ENCODE results near the gene VDAC2. TPM values are rescaled to one million over a fixed set of nuclear protein-coding genes. Genes with fewer than 3 reads are reported as not detected.

Gene VDAC2
- total RNA-seq, 1 donor from 2014 or later = 493 TPM

DNA sequence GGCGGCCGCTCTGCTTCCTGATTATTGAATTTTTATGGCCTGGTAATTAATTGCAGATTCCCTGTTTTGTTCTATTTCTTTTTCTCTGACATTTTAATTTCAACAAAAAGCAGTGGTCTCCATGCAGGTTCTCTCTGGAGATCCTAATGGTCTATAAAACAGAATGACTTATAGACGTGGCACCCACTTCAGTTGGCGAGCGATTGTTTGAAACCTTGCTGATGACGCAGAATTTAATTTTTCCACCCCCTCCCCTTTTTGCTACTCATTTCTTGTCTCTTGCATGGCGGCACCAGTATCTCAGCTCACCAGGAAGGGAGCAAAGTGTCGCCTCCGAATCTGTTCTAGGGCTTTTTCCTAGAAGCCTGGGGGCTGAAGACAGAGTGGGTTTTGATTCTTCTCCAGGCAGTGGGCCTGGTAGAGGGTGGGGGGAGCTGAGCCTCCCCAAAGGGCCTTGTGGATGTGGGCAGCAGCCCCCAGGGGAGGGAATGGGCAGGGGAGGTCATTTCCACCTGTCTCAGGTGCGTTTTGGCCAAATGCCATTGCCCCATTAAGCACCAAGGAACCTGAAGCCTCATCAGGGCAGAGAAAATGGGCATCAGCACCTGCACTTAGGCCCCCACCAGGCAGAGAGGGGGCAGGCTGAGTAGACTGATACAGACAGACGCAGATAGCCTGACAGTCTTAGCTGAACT is 28.6 kb downstream of the VDAC2 start:
- no peak for ATAC-seq

DNA sequence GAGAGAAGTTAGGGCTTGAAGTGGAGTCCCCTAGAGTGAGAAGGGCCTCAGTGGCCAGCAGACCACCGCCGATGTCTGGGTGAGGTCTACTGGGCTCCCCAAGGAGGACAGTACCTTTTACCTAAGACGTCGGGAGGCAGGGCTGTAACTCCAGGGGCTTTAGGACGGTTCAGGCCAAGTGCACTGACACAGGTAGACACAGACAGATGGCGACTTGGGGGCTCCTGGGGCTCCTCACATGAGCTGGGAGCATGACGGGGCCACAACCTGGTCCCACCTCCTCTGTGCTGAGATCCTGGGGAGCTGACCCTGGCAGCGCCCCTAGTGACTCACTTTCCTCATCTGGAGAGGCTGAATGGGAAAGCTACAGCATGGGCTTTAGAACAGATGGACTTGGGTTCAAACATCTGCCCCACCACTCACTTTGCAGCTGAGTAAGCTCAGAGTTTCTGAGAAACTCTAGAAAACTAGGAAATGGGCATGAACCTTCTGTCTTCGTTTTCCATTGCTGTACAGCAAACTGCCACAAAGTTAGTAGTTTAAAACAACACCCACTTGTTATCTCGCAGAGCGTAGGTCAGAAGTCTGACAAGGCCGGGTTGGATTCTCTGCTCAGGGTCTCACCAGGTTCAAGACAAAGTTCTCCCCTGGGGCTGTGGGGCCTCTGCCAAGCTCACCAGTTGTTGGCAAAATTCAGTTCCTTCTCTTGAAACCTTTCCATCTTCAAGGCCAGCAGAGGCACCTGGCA is 29.9 kb downstream of the VDAC2 start:
- ATAC-seq = no peak
- intact Hi-C loops (cut with micrococcal nuclease) = no loop called here
- DNase-seq = no peak

More for the DNA sequence above, 28.6 kb downstream of the VDAC2 start:
- DNase-seq = no peak
- intact Hi-C loops (cut with micrococcal nuclease) = loop anchor here (10.0 kb wide), 1 partner anchor 974 kb away; no protein-coding TSS in a partner anchor

DNA sequence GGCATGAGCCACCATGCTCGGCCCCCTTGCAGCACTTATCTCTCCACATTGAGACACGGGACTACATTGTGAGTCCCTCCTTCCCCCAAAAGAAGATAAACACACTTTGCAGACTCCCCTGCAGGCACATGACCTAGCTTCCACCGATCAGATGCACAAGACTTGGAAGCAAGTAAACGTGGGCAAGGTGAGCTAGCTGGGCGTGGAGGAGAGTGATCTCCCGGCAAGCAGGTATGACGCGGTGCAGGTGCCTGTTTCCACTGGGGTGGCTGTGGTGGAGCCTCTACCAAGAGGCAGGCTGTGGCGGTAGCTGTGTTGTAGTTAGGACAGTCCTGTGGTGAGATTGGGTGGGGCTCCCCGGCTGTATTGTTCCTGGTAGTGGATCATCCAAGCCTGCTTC is 32.8 kb downstream of the VDAC2 start:
- ATAC-seq = no peak
- DNase-seq = no peak
- intact Hi-C loops (cut with micrococcal nuclease) = no loop called here

DNA sequence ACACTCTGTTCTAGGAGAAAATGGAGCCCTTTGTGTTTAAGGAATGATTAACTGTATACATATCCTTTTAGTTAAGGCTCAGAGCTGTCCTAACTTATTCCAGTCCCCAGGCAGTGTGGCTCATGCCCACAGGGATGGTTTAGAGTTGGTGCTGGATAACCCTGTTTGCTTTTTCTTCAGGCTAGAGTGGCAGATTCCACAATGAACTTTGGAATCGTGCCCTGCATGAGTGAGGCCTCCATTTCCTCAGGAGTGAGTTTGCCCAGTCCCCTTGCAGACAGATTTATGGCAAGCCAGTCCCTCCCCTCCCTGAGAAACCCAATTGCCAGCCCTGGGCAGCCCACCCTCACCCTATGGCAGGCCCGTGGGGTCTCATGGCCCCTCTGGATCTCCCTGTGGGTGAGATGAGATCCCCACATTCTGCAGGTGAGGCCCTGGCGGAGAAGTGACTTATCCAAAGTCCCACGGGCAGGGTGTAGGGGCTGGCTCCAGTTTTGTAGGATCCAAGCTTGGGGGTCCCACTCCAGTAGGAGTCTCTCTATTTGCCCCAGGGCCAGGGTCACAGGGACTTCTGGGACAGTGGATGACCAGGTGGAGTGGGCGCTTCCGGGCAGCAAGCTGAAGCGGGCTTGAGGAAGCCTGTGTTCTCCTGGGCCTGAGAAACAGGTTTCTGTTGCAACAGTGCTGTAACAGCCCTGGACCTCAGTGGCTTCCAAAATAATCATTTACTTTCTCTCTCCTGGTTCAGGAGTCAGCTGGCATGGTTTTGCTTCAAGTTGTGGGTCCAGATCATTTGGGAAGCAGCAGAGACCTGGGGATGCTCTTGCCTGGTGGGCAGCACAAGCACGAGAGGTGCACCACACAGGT is 34.1 kb downstream of the VDAC2 start:
- intact Hi-C loops (cut with micrococcal nuclease) = no loop called here
- DNase-seq = no peak
- ATAC-seq = no peak

DNA sequence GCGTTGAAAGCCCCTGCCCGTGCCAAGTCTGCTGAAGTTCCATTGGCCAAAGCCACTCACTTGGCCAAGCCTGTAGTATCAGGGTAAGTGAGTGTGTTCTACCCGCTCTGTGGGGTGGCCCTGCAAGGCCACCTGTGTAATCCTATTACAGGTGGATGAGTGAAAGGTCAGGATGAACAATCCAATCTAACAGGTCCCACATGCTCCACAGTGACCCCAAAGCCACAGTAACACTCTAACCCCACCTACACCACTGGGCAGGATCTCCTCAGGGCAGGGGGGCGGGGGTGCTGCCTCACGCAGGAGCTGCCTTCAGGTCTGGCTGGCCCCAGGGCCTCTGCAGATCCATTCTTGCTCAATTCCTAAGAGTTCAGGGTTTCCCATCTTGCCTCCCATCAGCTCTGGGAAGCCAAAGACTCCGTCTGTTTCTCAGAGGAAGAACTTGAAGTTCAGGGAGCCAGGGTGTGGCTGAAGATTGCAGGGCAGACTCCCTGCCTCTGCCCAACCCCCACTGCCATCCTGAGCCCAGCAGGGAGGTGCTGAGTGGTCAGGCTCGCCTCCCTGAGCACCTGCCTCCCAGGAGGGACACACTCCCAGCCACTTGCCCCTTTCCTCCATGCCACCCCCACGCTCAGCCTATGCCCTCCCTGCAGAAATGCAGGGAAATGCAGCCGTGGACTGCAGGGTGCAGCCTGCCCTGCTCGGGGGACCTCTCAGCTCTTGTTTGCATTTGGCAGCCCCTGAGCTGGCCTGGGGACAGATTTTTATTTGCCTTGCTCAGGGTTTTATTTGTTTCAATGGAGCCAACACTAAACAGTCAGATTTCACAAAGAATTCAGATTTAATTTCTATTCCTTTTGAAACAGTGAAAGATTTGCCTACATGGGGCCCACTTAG is 35.0 kb downstream of the VDAC2 start:
- ATAC-seq (no peak), DNase-seq (no peak)
- intact Hi-C loops (cut with micrococcal nuclease) = no loop called here

DNA sequence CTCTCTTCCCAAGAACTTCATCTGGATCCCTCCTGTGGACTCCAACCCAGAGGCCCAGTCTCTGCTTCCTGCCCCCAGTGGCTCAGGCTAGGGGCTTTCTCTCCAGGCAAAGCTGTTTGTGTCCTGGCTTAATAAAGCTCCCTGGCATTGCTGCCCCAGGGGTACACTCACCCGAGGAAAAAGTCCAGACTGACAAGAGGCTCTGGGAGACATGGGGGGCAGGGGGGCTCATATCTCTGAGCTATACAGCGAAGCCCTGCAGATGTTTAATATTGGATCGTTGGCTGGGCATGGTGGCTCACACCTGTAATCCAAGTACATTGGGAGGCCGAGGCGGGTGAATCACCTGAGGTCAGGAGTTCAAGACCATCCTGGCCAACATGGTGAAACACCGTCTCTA is 35.9 kb downstream of the VDAC2 start:
- no peak for DNase-seq
- ATAC-seq = no peak
- intact Hi-C loops (cut with micrococcal nuclease) = no loop called here

DNA sequence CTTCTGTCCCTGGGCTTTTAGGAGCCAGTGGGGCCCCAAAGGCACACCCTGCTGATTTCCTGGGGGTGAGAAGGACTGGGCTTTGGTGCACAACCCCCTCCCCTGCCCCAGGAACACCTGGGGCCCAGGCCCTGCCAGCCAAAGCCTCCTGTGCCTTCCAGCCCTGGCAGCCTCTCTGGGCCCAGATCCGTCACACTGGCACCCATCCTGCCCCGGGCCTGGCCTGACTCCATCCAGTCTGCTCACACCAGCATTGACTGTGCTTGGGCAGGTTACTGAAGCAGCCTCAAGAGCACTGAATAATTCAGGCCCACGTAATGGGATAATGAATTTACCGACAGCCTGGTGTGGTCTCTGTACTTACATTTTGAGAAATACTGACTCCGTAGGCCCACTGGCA is 37.2 kb downstream of the VDAC2 start:
- ATAC-seq (peak; percentile 73), DNase-seq (peak; percentile 51)
- intact Hi-C loops (cut with micrococcal nuclease) = no loop called here

DNA sequence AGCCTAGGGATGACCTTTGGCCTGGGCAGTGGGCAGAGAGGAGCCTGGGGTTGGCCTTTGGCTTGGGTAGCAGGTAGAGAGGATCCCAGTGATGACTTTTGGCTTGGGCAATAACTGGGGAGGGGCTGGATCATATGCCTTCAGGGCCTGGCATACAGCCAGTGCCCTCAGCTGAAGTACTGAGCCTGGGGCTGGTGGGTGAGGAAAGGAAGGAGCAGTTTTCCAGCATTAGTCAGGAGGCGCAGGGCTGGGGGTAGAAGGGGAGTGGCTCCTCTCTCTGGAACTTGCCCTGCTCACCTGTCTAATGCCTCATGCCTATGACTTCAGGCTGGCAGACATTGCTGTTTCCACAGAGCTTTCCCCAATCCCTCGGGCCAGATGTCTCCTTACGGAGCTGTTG is 40.3 kb downstream of the VDAC2 start:
- ATAC-seq (no peak), DNase-seq (no peak)
- intact Hi-C loops (cut with micrococcal nuclease) = no loop called here

DNA sequence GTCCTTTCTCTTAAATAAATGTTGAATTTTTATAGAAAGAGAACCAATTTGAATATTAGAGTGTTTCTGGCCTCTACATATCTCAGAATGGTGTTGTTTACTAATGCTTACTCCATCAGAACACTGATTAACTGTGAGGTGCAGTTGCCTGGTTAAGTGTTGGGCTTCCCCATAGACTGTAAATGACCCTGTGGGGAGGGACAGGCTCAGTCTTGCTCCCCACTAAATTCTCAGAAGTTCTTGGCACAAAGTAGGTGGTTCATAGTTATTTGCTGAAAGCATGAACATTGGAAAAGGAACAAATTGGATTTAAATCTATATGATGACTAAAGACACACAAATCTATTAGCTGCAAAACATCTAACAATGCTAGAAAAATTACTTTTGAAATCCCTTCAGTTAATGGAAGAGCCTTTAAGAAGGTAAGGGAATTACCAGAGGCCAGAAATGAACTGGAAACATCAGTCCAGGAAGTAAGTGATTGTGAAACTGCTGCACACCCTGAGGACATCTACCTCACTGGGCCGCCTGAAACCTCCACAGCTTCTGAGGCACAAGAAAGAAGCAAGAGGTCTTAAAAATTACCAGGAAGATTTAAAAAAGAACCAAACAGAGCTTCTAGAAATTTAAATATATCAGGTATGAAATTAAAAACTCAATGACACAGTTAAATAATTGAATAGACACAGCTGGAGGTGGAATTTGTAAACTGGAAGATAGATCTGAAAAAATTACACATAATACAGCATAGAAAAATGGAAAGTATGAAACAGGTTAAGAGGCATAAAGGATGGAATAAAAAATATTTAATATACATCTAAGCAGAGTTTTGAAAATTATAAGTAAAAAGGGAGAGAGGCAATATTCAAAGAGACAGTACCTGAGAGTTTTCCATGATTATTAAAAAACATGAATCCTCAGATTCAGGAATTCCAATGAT is 43.0 kb downstream of the VDAC2 start:
- intact Hi-C loops (cut with micrococcal nuclease) = no loop called here
- ATAC-seq (no peak), DNase-seq (no peak)

DNA sequence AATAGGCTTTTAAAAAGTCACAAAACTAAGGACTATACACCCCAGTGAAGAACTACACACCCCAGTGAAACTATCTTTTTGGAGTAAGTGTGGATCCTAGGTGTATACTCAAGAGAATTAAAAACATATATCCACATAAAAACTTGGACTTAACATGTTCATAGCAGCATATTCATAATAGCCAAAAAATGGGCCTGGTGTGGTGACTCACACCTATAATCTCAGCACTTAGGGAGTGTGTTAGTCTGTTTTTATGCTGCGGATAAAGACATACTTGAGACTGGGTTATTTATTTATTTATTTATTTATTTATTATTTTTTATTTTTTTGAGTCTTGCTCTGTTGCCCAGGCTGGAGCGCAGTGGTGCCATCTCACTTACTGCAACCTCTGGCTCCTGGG is 44.1 kb downstream of the VDAC2 start:
- ATAC-seq = no peak
- intact Hi-C loops (cut with micrococcal nuclease) = no loop called here
- no peak for DNase-seq

DNA sequence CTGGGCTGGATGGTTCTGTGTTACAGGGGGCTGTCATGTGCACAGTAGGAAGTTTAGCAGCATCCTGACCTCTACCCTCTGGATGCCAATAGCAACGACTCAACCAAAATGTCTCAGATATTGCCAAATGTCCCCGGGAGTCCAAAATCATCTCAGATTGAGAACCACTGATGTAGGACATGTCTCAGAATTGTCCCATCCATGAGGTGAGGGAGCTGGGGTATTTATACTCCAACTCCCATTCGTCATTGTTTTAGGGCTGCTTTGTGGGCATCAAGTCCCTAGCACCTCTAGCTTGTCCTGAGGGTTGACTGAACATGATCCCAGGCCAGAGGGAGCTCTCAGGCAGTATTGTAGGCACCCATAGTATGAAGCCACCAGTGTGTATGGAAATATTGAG is 50.4 kb downstream of the VDAC2 start:
- intact Hi-C loops (cut with micrococcal nuclease) = no loop called here
- DNase-seq (no peak), ATAC-seq (no peak)

DNA sequence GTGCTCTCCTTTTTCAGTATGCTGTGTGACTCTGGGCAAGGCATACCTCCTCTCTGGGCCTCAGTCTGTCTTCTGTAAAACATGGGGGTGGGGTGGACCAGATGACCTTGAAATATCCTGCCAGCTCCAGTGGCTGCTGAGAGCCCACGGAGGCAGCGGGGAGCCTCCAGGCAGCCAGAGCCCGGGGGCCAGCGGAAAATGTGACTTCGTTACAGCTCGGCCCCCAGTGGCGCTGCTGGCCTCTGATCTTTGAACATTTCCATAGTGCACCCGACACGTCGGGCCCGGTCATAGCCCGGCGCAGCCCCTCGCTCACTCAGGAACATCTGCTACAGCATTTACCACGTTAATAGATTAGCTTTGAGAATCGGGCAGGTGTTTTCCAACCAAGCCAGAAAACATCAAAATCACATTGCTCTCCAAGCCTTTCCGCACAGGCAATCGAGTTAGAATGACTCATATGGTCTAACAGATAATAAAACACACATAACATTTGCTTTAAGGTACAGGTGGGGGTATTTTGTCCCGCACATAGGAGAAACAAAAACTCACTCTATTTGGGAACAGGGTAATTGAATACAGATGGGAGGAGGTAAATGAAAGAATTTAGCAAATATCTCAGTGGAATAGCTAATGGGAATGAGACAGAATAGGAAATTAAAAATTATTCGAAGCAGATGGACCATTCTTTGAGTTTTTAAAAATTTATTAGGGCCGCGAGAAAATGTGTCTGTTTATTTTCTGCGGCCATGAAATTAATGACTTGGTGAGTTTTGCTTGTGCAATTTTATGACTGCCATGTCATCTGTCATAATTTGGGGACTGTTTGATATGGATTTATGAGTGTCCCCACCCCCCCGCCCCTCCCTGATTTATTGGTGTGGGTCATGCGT is 51.5 kb downstream of the VDAC2 start:
- DNase-seq (no peak), ATAC-seq (no peak)
- intact Hi-C loops (cut with micrococcal nuclease) = no loop called here

DNA sequence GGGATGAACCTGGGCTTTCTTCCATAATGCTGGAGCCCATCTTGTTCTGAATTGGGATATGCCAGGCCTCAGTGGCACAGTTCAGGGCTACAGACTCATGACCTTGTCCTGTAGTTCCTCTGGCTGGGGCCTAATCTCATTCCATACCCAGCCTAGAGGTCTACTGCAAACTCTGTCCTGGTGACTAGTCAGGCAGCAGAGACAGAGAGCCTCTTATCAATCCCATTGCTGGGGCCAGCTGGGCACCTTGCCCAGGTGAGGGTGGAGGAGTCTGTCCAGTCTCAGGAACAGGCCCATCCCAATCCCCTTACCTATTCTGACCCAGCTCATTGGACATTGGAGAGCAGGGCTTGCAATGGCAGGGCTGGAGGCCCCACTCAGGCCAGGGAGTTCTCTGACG is 53.2 kb downstream of the VDAC2 start:
- ATAC-seq = peak; percentile 81
- intact Hi-C loops (cut with micrococcal nuclease) = no loop called here
- peak; percentile 44 for DNase-seq

DNA sequence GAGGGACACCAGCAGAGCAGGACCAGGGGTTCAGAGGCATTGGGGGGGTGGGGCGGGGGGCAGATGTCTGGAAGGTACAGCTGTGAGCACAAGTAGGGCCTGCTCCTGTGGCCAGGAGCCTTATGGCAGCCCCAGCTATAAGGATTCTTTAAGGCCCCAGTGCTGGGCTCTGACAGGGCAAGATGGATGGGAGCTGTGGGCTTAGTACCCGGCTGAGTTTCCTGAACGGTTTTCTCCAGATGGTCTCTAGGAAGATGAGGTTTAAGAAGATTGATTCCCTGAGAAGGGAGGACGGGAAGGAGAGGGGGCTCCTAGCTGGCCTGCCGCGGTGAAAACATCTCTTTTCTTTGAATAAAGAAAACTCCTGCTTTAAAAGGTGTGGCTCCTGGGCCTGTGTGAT is 55.3 kb downstream of the VDAC2 start:
- no peak for DNase-seq
- ATAC-seq = no peak
- intact Hi-C loops (cut with micrococcal nuclease) = no loop called here

DNA sequence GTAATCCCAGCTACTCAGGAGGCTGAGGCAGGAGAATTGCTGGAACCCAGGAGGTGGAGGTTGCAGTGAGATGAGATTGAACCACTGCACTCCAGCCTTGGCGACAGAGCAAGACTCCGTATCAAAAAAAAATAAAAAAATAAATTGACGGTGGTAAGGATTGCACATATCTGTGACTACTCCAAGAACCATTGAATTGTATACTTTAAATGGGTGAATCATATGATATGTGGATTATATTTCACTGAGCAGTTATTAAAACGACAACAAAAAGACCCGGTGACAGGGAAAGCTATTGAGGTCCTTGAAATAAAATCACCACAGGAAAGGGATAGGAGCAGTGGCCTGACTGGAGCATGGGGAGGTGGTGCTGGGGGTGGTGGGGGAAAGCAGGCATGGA is 56.3 kb downstream of the VDAC2 start:
- intact Hi-C loops (cut with micrococcal nuclease) = no loop called here
- no peak for ATAC-seq
- DNase-seq = no peak

DNA sequence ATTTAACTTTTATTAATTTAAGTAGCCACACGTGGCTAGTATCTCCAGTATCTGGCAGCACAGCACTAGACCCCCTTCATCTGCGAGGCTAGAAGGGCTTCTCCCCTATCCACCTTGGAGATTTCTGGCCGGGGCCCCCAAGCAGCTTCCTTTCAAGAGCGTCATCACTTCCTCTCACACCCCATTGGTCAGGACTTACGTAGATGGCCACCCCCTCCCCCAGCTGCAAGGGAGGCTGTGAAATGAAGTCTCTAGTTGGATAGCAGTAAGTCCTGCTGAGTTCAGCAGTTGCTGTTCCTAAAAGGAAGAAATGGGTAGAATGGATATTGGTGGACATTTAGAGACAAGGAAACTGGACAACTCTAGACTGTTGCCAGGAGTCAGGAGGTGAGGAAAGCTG is 59.0 kb downstream of the VDAC2 start:
- DNase-seq (no peak), ATAC-seq (no peak)
- intact Hi-C loops (cut with micrococcal nuclease) = no loop called here

DNA sequence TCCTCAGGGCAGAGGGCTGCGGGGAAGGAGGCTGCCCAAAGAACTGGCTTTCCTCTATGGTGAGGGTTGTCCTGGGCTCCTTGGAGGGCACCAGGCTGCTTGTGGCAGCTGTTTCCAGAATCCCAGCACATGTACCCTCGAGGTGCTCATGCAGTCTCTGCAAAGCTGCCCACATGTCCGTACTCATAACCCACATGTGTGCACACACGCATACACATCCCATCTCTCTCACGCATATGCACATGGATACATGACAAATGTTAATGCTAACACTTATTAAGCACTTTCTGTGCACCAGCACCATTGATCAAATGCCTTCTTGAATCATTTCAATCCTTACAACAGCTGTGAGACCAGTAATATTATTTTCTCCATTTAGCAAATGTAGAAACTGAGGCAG is 61.5 kb downstream of the VDAC2 start:
- intact Hi-C loops (cut with micrococcal nuclease) = no loop called here
- DNase-seq = no peak
- ATAC-seq = no peak
